ENCODE measurements around the gene SSBP4. TPM values are rescaled to one million over a fixed set of nuclear protein-coding genes. Genes with fewer than 3 reads are reported as not detected.

The SSBP4 gene
- total and polyA plus RNA-seq, 2 experiments from 2014 or later, result 72.6 to 156 TPM

DNA sequence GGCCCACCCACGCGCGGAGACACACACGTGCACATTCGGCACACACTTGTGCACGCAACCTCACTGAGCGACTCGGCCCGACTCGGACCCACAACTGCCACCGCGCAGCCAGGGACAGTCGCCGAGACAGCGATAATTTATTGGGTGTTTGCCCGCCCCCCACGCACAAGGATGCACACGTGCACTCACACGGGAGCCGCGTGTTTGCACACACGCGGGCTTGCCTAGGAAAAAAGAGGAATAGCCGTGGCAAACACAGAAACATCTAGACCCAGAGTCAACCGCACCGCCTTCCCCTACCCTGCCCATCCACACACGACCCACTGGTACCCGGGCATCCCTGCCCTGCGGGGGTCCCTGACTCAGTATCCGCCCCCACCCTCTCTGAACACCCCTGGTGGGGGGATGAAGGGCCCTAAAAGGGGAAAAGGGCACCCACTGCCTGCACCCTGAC lies 1.1 kb upstream of the SSBP4 start:
- Histone ChIP-seq H3K4me3 (no peak overlapping the region), H4K20me1 (ENCODE audit: insufficient read depth, poor library complexity, severe bottlenecking) (peaks cover 20% of the 10 kb centered on the region), H3K79me2 (peaks cover 38% of the 10 kb centered on the region), H3K9me2 (replicated peaks; ENCODE audit: insufficient read depth) (no peaks in the 10 kb centered on the region), H3K4me1 (ENCODE audit: insufficient read depth) (peaks cover 53% of the 10 kb centered on the region), H3K9me3 (ENCODE audit: low read depth) (no peaks in the 10 kb centered on the region), H3K36me3 (replicated peaks; ENCODE audit: insufficient read depth, low read depth) (no peaks in the 10 kb centered on the region), H3K27ac (peak overlapping the region; percentile 99), H3K27me3 (no peaks in the 10 kb centered on the region), H3K4me2 (peak overlapping the region; percentile 91), H2AFZ (peak overlapping the region; percentile 70)
- no peak for DNase-seq (ENCODE audit: low spot score)
- TF ChIP-seq EZH2 (IDR thresholded peaks at IDR 0.05; ENCODE audit: borderline replicate concordance), result no peak
- TF ChIP-seq, protein P1, sequence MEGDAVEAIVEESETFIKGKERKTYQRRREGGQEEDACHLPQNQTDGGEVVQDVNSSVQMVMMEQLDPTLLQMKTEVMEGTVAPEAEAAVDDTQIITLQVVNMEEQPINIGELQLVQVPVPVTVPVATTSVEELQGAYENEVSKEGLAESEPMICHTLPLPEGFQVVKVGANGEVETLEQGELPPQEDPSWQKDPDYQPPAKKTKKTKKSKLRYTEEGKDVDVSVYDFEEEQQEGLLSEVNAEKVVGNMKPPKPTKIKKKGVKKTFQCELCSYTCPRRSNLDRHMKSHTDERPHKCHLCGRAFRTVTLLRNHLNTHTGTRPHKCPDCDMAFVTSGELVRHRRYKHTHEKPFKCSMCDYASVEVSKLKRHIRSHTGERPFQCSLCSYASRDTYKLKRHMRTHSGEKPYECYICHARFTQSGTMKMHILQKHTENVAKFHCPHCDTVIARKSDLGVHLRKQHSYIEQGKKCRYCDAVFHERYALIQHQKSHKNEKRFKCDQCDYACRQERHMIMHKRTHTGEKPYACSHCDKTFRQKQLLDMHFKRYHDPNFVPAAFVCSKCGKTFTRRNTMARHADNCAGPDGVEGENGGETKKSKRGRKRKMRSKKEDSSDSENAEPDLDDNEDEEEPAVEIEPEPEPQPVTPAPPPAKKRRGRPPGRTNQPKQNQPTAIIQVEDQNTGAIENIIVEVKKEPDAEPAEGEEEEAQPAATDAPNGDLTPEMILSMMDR (IDR thresholded peaks at IDR 0.05; ENCODE audit: poor library complexity), result no peak
- TF ChIP-seq EZH2phosphoT487 (IDR thresholded peaks at IDR 0.05; ENCODE audit: low read depth, severe bottlenecking, unreplicated experiment), result no peak
- 20% methylated on average over 27 of the region's 30 CpGs for WGBS (ENCODE audit: low lambda C conversion rate, missing lambda C conversion rate)

DNA sequence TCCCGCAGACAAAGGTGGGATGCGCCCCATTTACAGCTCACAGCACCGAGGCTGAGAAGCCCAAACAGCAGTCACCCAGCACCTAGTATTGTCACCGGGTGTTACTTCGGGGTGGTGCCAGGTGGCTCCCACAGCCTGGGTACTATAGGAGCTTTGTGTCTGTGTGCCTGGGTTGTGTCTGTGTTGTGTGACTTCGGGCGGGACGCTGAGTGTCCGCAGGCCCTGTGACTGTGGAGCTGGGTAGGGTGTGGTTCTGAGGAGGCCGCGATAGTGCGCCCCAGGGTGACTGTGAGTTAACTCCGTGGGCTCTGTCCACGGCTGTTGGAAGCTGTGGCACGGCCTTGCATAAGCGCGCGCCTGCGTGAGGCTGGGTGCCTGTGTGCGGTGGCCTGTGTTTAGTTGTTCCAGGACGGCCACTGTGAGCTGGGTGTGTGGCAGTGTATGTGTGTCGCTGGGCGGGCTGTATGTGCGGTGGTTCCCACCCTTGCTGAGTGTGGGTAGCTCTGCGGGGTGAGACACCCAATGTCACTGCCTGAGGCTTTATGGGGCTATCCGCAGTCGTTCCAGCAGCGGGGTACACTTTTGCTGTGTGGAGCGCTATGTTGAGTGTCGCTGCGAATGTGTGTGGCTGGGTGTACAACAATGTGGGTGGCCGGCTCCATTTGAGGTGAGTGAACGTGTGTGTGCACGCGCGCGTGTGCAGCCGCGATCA lies 559 bp upstream of the SSBP4 start:
- Histone ChIP-seq H3K9me3 (ENCODE audit: low read depth) (no peaks in the 10 kb centered on the region), H3K4me2 (peak overlapping the region; percentile 91), H3K9me2 (replicated peaks; ENCODE audit: insufficient read depth) (no peaks in the 10 kb centered on the region), H3K36me3 (replicated peaks; ENCODE audit: insufficient read depth, low read depth) (no peaks in the 10 kb centered on the region), H4K20me1 (ENCODE audit: insufficient read depth, poor library complexity, severe bottlenecking) (peaks cover 25% of the 10 kb centered on the region), H3K4me1 (ENCODE audit: insufficient read depth) (peaks cover 55% of the 10 kb centered on the region), H2AFZ (peak overlapping the region; percentile 58), H3K79me2 (peaks cover 44% of the 10 kb centered on the region), H3K27me3 (no peaks in the 10 kb centered on the region), H3K4me3 (peak overlapping the region; percentile 42), H3K27ac (peak overlapping the region; percentile 99)
- TF ChIP-seq, protein P1 (IDR thresholded peaks at IDR 0.05; ENCODE audit: poor library complexity), result no peak
- TF ChIP-seq EZH2phosphoT487 (IDR thresholded peaks at IDR 0.05; ENCODE audit: low read depth, severe bottlenecking, unreplicated experiment) (no peak), EZH2 (IDR thresholded peaks at IDR 0.05; ENCODE audit: borderline replicate concordance) (no peak)
- 25% methylated on average over 39 of the region's 39 CpGs for WGBS (ENCODE audit: low lambda C conversion rate, missing lambda C conversion rate)
- no peak for DNase-seq (ENCODE audit: low spot score)

DNA sequence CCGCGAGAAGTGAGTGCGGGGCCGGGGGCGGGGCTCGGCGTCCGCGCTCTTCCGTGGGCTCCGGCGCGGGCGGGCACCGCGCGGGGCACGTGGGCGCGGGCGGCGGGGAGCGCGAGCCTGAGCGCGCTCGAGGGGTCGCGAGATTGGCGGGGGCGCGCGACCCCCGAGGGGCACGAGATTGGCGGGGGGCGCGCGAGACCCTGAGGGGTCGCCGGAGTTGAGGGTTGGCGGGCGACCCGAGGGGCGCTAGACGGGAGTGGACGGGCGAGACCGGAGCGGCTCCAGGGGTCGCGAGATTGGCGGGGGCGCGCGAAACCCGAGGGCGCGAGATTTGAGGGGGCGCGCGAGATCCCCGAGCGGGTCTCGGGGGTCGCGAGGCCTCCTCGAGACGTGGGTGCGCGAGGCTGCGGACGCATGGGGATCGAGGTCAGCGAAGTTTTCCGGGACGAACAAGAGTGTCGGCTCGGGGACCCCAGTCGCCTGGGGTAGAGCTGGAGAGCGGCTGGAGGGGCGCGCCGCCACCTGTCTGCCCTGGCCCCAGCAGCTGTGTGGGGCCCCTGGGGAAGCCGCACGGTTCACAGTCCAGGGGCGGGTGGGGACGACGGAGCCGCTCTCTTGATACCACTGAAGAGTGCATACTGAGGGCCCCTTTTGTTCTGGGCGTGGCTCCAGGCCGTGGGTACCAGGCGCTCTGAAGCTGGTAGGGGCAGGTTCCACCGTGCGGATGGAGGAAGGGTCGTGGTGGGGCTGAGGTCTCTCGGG lies 682 bp downstream of the SSBP4 start:
- peak overlapping the region; percentile 42 for H3K4me3 ChIP-seq
- H3K4me1 ChIP-seq (ENCODE audit: insufficient read depth), result peaks cover 56% of the 10 kb centered on the region
- no peaks in the 10 kb centered on the region for H3K27me3 ChIP-seq
- DNase-seq (ENCODE audit: low spot score), result peak; percentile 78
- H3K36me3 ChIP-seq (replicated peaks; ENCODE audit: insufficient read depth, low read depth), result no peaks in the 10 kb centered on the region
- peaks cover 33% of the 10 kb centered on the region for H4K20me1 ChIP-seq (ENCODE audit: insufficient read depth, poor library complexity, severe bottlenecking)
- no peak overlapping the region for H2AFZ ChIP-seq
- TF ChIP-seq EZH2phosphoT487 (IDR thresholded peaks at IDR 0.05; ENCODE audit: low read depth, severe bottlenecking, unreplicated experiment) (no peak), EZH2 (IDR thresholded peaks at IDR 0.05; ENCODE audit: borderline replicate concordance) (no peak)
- TF ChIP-seq, protein P1 (IDR thresholded peaks at IDR 0.05; ENCODE audit: poor library complexity), result no peak
- H3K27ac ChIP-seq, result peak overlapping the region; percentile 99
- 4% methylated on average over 49 of the region's 97 CpGs for whole genome bisulfite sequencing (ENCODE audit: low lambda C conversion rate, missing lambda C conversion rate)
- H3K4me2 ChIP-seq, result peak overlapping the region; percentile 91
- no peaks in the 10 kb centered on the region for H3K9me3 ChIP-seq (ENCODE audit: low read depth)
- H3K9me2 ChIP-seq (replicated peaks; ENCODE audit: insufficient read depth), result no peaks in the 10 kb centered on the region
- peaks cover 56% of the 10 kb centered on the region for H3K79me2 ChIP-seq

Data from hepatocyte (in vitro differentiated cells).